Bone marrow (tissue), 2 donors: ENCODE results near the gene SPRYD7.
A peak's percentile ranks its signal among the peaks of the same experiment; 100 is the strongest.
"Not testable (repeated sequence)": the region's sequence is repeated elsewhere in the genome, so short reads cannot be mapped to it uniquely, and the experiment has no call there.

ENCODE experiments used
- DNase-seq, 2 donors: peaks; one replicate each; lab custom pipeline; 2025; lab: John Stamatoyannopoulos, UW

SPRYD7 gene

GRCh38 chr13:49932868-49933267 lies 3.3 kb downstream of the SPRYD7 start:
- no peak for DNase-seq

GRCh38 chr13:49932066-49932465 lies 4.1 kb downstream of the SPRYD7 start:
- DNase-seq, result no peak

- DNase-seq, result peak in 1 of 2 donors; percentile 66
Observed at GRCh38 chr13:49927755-49928154, 8.4 kb downstream of the SPRYD7 start.

GRCh38 chr13:49925881-49926418 lies 10.2 kb downstream of the SPRYD7 start:
- no peak for DNase-seq

- no peak for DNase-seq
Observed at GRCh38 chr13:49922301-49922700, 13.8 kb downstream of the SPRYD7 start.

GRCh38 chr13:49920969-49921368 lies 15.2 kb downstream of the SPRYD7 start:
- not testable (repeated sequence) for DNase-seq

GRCh38 chr13:49918106-49918505 lies 18.0 kb downstream of the SPRYD7 start:
- not testable (repeated sequence) for DNase-seq

GRCh38 chr13:49914947-49915346 lies 21.2 kb downstream of the SPRYD7 start:
- DNase-seq, result no peak

- peak in 1 of 2 donors; percentile 6 for DNase-seq
Observed at GRCh38 chr13:49908637-49909036, 27.5 kb downstream of the SPRYD7 start.

GRCh38 chr13:49904729-49905456 lies 31.2 kb downstream of the SPRYD7 start:
- DNase-seq, result no peak

GRCh38 chr13:49898792-49899191 lies 37.3 kb downstream of the SPRYD7 start:
- no peak for DNase-seq

GRCh38 chr13:49897713-49898112 lies 38.4 kb downstream of the SPRYD7 start:
- DNase-seq, result no peak

- DNase-seq, result no peak
Observed at GRCh38 chr13:49895826-49896225, 40.3 kb downstream of the SPRYD7 start.

- DNase-seq, result no peak
Observed at GRCh38 chr13:49893591-49893990, 42.5 kb downstream of the SPRYD7 start.

GRCh38 chr13:49890376-49890775 lies 45.8 kb downstream of the SPRYD7 start:
- no peak for DNase-seq

GRCh38 chr13:49878682-49879081 lies 57.5 kb downstream of the SPRYD7 start:
- no peak for DNase-seq

GRCh38 chr13:49877629-49878218 lies 58.4 kb downstream of the SPRYD7 start:
- DNase-seq, result no peak

GRCh38 chr13:49874430-49874829 lies 61.7 kb downstream of the SPRYD7 start:
- no peak for DNase-seq

- DNase-seq, result no peak
Observed at GRCh38 chr13:49869519-49869918, 66.6 kb downstream of the SPRYD7 start.

GRCh38 chr13:49867834-49868233 lies 68.3 kb downstream of the SPRYD7 start:
- DNase-seq, result no peak

GRCh38 chr13:49865218-49865617 lies 70.9 kb downstream of the SPRYD7 start:
- DNase-seq, result no peak

GRCh38 chr13:49864509-49864908 lies 71.6 kb downstream of the SPRYD7 start:
- no peak for DNase-seq
